Esophagus muscularis mucosa (tissue), 4 donors: ENCODE results near the gene OLA1. TPM values are rescaled to one million over a fixed set of nuclear protein-coding genes. Genes with fewer than 3 reads are reported as not detected.

Source experiments
- DNase-seq: peaks from one replicate; pipeline ENCODE4 v3.0.0-alpha.2; 2017; ENCODE audit errors: extremely low spot score
- H3K27ac ChIP-seq, 4 donors: fragments of 200-600 bp; sonication (generic); replicated peaks in 1 of 4; 1 replicate in 3 of 4; 2 replicates in 1 of 4; pipeline ENCODE4 v1.5.1; 2016 to 2019; ENCODE audit warnings: mild to moderate bottlenecking in 1 of 4
- H3K27me3 ChIP-seq, 4 donors: fragments of 200-600 bp; sonication (generic); one replicate each; pipeline versions ENCODE4 v1.5.1 to v1.6.0; 2016 to 2019
- H3K36me3 ChIP-seq, 4 donors: fragments of 200-600 bp; sonication (generic); one replicate each; pipeline ENCODE4 v1.5.1; 2016 to 2019
- H3K4me1 ChIP-seq, 4 donors: fragments of 200-600 bp; sonication (generic); one replicate each; pipeline ENCODE4 v1.5.1; 2016 to 2019
- H3K4me3 ChIP-seq, 4 donors: fragments of 200-600 bp; sonication (generic); 1 replicate in 2 of 4; 2 replicates in 2 of 4; pipeline ENCODE4 v1.5.1; 2016 to 2019; ENCODE audit warnings: mild to moderate bottlenecking in 4 of 4, moderate library complexity in 1 of 4
- H3K9me3 ChIP-seq, 4 donors: fragments of 200-600 bp; sonication (generic); 1 replicate in 3 of 4; 2 replicates in 1 of 4; pipeline ENCODE4 v1.5.1; 2016 to 2019
- CTCF ChIP-seq, 3 experiments: fragments of 200-600 bp in 2 of 3; fragments of 450-650 bp in 1 of 3; sonication (generic) in 2 of 3; IDR thresholded peaks; one replicate each; pipeline ENCODE4 v1.5.1; 2017 to 2019; ENCODE audit warnings: antibody characterized with exemption in 3 of 3, mild to moderate bottlenecking in 2 of 3, moderate library complexity in 1 of 3
- EP300 ChIP-seq: sonication (generic); formaldehyde crosslinking; IDR thresholded peaks from one replicate; pipeline ENCODE4 v1.6.1; 2017; ENCODE audit warnings: antibody characterized with exemption
- POLR2A ChIP-seq: fragments of 450-650 bp; IDR thresholded peaks from one replicate; pipeline ENCODE4 v1.6.1; 2017; ENCODE audit warnings: antibody characterized with exemption, moderate library complexity, mild to moderate bottlenecking, low read depth
- POLR2AphosphoS5 ChIP-seq, 2 donors: sonication (generic); formaldehyde crosslinking; IDR thresholded peaks; one replicate each; pipeline ENCODE4 v1.6.1; 2017; ENCODE audit warnings: antibody characterized with exemption in 2 of 2
- WGBS: methylation state at CpG from one replicate; pipeline ENCODE4 v1.1.5; 2018; 5-methylcytosine and 5-hydroxymethylcytosine counted together
- intact Hi-C: fragments of 100-400 bp; cut with DNase I; formaldehyde crosslinking; loops from one replicate; pipeline ENCODE4 v1.15.1; 2023
- total RNA-seq, 4 donors: library from RNA; depleted of rRNA; stranded (reverse); fragments of >200 nt; gene quantifications; one replicate each; pipeline versions ENCODE4 v1.1.0 to v1.2.1, GENCODE V29; 2016

The OLA1 gene
- total RNA-seq, 4 donors from 2014 or later, result 54.2 to 62.7 (median 60.1) TPM

GRCh38 chr2:174166261-174166660 lies 82.1 kb downstream of the OLA1 start:
- DNase-seq, result no peak
- H3K27me3 ChIP-seq, result no peaks in the 10 kb centered on the region
- H3K9me3 ChIP-seq, result peaks cover 0 to 24% (median 6%) of the 10 kb centered on the region in 4 donors
- intact Hi-C loops, result no loop called here
- TF ChIP-seq CTCF (IDR thresholded peaks at IDR 0.05) (no peak), POLR2A (no peak), POLR2AphosphoS5 (IDR thresholded peaks at IDR 0.05) (no peak), EP300 (no peak)
- no peak overlapping the region for H3K4me3 ChIP-seq
- H3K4me1 ChIP-seq, result no peaks in the 10 kb centered on the region
- H3K27ac ChIP-seq, result no peak overlapping the region
- WGBS, result 50% methylated on average over 2 of the region's 2 CpGs
- no peaks in the 10 kb centered on the region for H3K36me3 ChIP-seq

- intact Hi-C loops, result no loop called here
- no peaks in the 10 kb centered on the region for H3K9me3 ChIP-seq
- no peak for DNase-seq
- no peak overlapping the region for H3K27ac ChIP-seq
- TF ChIP-seq POLR2A (no peak), POLR2AphosphoS5 (IDR thresholded peaks at IDR 0.05) (no peak), EP300 (no peak), CTCF (IDR thresholded peaks at IDR 0.05) (no peak)
- no peaks in the 10 kb centered on the region for H3K36me3 ChIP-seq
- WGBS, result 91% methylated on average over 3 of the region's 3 CpGs
- H3K4me1 ChIP-seq, result peaks cover 0 to 8% (median 2%) of the 10 kb centered on the region in 4 donors
- no peaks in the 10 kb centered on the region for H3K27me3 ChIP-seq
- H3K4me3 ChIP-seq, result no peak overlapping the region
Measured at GRCh38 chr2:174161490-174161889, 86.8 kb downstream of the OLA1 start.

- no peak for DNase-seq
- 83% methylated on average over 3 of the region's 3 CpGs for WGBS
- peaks cover 0 to 18% (median 14%) of the 10 kb centered on the region in 4 donors for H3K4me1 ChIP-seq
- H3K4me3 ChIP-seq, result no peak overlapping the region
- H3K27me3 ChIP-seq, result no peaks in the 10 kb centered on the region
- TF ChIP-seq CTCF (IDR thresholded peaks at IDR 0.05), result peak in 1 of 3 experiments; percentile 38
- no peak for TF ChIP-seq EP300
- intact Hi-C loops, result no loop called here
- no peak overlapping the region for H3K27ac ChIP-seq
- H3K9me3 ChIP-seq, result no peaks in the 10 kb centered on the region
- H3K36me3 ChIP-seq, result no peaks in the 10 kb centered on the region
Measured at GRCh38 chr2:174158003-174158402, 90.3 kb downstream of the OLA1 start.

GRCh38 chr2:174157053-174157452 lies 91.3 kb downstream of the OLA1 start:
- no peaks in the 10 kb centered on the region for H3K27me3 ChIP-seq
- no peak overlapping the region for H3K27ac ChIP-seq
- H3K4me3 ChIP-seq, result no peak overlapping the region
- TF ChIP-seq EP300 (no peak), POLR2A (no peak), CTCF (IDR thresholded peaks at IDR 0.05) (no peak), POLR2AphosphoS5 (IDR thresholded peaks at IDR 0.05) (no peak)
- H3K9me3 ChIP-seq, result no peaks in the 10 kb centered on the region
- 78% methylated on average over 1 of the region's 1 CpG for WGBS
- intact Hi-C loops, result no loop called here
- no peak for DNase-seq
- peaks cover 0 to 18% (median 14%) of the 10 kb centered on the region in 4 donors for H3K4me1 ChIP-seq
- no peaks in the 10 kb centered on the region for H3K36me3 ChIP-seq
